ENCODE data around the gene GNPTAB. TPM values are rescaled to one million over a fixed set of nuclear protein-coding genes. Genes with fewer than 3 reads are reported as not detected.

GNPTAB gene
- total RNA-seq, 4 donors from 2014 or later: 27.1 to 91.6 (median 31.3) TPM

DNA sequence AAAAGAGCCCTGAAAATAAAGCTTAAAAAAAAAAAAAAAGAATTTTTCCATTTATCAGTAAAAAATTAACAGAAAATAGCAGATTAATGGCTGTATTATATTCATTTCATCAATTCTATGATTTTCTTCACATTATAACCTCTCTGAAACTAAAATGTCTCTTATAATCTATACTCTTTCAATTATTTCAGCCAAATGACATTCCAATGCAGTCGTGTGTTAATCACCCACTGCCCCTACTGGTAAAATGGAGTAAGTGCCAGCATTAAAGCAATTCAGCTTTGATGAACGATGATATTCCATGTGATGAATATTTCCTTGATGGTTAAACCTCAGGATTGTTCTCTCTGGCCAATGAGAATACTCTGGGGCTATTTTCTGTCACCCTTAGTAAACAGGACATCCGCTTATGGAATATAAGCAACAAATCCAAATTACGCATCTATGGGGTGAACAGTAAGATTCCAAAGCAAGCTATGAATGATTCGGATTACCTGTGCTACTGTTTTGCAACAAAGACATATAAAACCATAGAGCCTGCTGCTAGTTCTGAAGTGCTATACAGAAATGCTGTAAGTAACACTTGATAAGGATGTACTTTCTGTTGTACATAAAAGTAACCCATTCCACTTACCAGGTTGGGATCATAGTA is 71.2 kb downstream of the GNPTAB start:
- TF ChIP-seq, protein P1, sequence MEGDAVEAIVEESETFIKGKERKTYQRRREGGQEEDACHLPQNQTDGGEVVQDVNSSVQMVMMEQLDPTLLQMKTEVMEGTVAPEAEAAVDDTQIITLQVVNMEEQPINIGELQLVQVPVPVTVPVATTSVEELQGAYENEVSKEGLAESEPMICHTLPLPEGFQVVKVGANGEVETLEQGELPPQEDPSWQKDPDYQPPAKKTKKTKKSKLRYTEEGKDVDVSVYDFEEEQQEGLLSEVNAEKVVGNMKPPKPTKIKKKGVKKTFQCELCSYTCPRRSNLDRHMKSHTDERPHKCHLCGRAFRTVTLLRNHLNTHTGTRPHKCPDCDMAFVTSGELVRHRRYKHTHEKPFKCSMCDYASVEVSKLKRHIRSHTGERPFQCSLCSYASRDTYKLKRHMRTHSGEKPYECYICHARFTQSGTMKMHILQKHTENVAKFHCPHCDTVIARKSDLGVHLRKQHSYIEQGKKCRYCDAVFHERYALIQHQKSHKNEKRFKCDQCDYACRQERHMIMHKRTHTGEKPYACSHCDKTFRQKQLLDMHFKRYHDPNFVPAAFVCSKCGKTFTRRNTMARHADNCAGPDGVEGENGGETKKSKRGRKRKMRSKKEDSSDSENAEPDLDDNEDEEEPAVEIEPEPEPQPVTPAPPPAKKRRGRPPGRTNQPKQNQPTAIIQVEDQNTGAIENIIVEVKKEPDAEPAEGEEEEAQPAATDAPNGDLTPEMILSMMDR (IDR thresholded peaks at IDR 0.05): peak; percentile 51 to 89 (median 88)
- TF ChIP-seq POLR2A (IDR thresholded peaks at IDR 0.05): no peak
- Histone ChIP-seq H3K27ac (no peak overlapping the region), H3K4me1 (no peaks in the 10 kb centered on the region), H3K4me3 (no peak overlapping the region), H3K36me3 (peaks cover 0 to 35% (median 0%) of the 10 kb centered on the region in 3 donors), H3K27me3 (no peaks in the 10 kb centered on the region), H3K9me3 (no peaks in the 10 kb centered on the region)
- peak in 1 of 3 donors; percentile 62 for DNase-seq

DNA sequence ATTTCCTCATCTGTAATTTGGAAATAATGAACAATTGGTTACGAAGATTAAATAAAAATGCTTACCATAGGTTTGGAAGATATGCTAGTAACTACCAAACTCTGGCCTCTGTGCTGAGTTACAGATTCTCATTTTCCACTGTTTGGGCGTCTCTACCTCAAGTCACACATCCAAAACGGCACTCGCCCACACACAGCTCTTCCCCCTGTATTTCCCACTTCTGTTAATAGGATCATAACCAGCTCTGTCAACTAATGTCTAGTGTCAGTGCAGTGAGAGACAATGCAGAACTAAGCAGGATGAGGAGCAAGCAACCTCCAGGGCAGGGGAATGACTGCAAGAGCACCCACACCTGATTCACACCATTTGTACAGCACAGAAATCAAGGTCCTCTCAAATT is 80.6 kb downstream of the GNPTAB start:
- Histone ChIP-seq H3K4me1 (no peaks in the 10 kb centered on the region), H3K27ac (no peak overlapping the region), H3K9me3 (no peaks in the 10 kb centered on the region), H3K36me3 (peaks cover 0 to 81% (median 0%) of the 10 kb centered on the region in 3 donors), H3K27me3 (no peaks in the 10 kb centered on the region), H3K4me3 (no peak overlapping the region)
- TF ChIP-seq, protein P1 (IDR thresholded peaks at IDR 0.05): no peak
- TF ChIP-seq POLR2A (IDR thresholded peaks at IDR 0.05): no peak
- no peak for DNase-seq

DNA sequence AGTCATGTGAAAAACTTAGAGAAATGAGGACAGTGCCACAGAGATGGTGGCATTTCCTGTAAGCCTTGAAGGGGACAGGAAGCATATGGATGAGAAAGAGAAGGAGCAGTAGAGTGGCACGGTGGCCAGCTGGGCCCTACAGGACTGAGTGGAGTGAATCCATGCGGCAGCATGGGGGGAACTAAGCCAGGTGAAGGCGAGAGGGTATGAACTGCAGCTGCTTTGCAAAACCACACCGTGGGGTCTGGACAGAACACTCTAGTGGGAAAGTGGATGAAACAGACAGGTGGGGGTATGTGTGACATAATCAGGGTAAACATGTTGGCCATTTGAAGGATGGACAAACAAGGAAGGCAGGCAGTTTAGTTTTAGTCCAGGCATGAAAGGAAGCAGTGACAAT is 81.1 kb downstream of the GNPTAB start:
- no peaks in the 10 kb centered on the region for H3K9me3 ChIP-seq
- TF ChIP-seq, protein P1 (IDR thresholded peaks at IDR 0.05): no peak
- TF ChIP-seq POLR2A (IDR thresholded peaks at IDR 0.05): no peak
- no peak overlapping the region for H3K4me3 ChIP-seq
- H3K27me3 ChIP-seq: no peaks in the 10 kb centered on the region
- no peak for DNase-seq
- no peaks in the 10 kb centered on the region for H3K4me1 ChIP-seq
- no peak overlapping the region for H3K27ac ChIP-seq
- H3K36me3 ChIP-seq: peaks cover 0 to 86% (median 0%) of the 10 kb centered on the region in 3 donors

DNA sequence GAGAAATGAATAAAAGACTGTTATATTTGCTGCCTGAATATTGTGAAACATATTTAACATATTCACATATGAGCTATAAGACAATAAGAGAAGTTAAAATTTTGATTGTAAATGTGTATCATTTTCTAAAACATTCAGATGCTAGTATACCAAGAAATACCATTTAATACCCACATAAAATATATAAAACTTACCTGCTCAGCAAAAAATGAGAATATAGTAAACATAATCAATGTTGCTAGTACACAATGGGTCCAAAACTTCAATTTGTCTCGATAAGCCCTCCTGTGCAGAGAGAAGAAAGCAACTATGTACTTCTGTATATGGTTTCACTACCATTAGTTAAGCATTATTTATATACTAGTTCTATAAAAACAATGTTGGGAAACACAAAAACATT is 81.9 kb downstream of the GNPTAB start:
- no peaks in the 10 kb centered on the region for H3K27me3 ChIP-seq
- H3K4me1 ChIP-seq: no peaks in the 10 kb centered on the region
- H3K9me3 ChIP-seq: no peaks in the 10 kb centered on the region
- no peak overlapping the region for H3K4me3 ChIP-seq
- TF ChIP-seq, protein P1 (IDR thresholded peaks at IDR 0.05): no peak
- no peak for TF ChIP-seq POLR2A (IDR thresholded peaks at IDR 0.05)
- H3K27ac ChIP-seq: no peak overlapping the region
- DNase-seq: no peak
- H3K36me3 ChIP-seq: peaks cover 0 to 88% (median 0%) of the 10 kb centered on the region in 3 donors

DNA sequence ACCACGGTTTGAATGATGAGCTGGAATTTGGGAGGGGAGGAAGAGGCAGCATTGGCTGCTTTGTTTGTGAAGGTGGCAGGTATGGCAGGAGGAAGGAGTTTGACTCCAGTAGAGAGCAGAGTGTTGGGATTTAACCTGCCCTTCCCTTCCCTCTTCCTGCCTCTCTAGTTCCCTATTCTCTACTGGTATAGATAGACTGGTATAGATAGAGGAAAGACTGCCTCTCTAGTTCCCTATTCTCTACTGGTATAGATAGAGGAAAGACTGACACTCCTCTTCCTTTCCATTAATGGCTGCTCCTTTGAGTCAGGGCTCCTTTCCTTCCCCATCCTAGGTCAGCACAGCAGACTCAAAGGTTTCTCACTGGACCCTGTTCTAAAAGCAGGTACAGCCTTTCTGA is 83.1 kb downstream of the GNPTAB start:
- no peak for TF ChIP-seq POLR2A (IDR thresholded peaks at IDR 0.05)
- TF ChIP-seq, protein P1 (IDR thresholded peaks at IDR 0.05): no peak
- H3K4me1 ChIP-seq: no peaks in the 10 kb centered on the region
- no peak overlapping the region for H3K27ac ChIP-seq
- no peaks in the 10 kb centered on the region for H3K27me3 ChIP-seq
- H3K4me3 ChIP-seq: no peak overlapping the region
- no peak for DNase-seq
- peaks cover 0 to 87% (median 0%) of the 10 kb centered on the region in 3 donors for H3K36me3 ChIP-seq
- H3K9me3 ChIP-seq: no peaks in the 10 kb centered on the region
